Measurements from ENCODE around the gene KDELR3.
"Not testable (repeated sequence)": the region's sequence is repeated elsewhere in the genome, so short reads cannot be mapped to it uniquely, and the experiment has no call there.

DNA sequence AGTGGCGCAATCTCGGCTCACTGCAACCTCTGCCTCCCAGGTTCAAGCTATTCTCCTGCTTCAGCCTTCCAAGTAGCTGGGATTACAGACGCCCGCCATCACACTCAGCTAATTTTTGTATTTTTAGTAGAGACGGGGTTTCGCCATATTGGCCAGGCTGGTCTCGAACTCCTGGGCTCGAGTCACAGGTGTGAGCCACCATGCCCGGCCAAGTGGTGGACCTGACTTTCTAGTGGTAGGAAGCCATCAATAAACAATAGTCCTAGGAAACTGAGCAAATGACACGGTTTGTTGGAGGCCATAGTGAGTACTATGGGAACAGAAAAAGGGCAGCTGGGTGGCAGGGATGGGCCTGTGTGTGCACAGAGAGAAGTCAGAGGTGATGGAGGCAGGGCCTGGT lies 2.3 kb downstream of the KDELR3 start:
- TF ChIP-seq YY1 (IDR thresholded peaks at IDR 0.05; ENCODE audit: insufficient read depth, insufficient read length); ZNF274 (IDR thresholded peaks at IDR 0.05; ENCODE audit: low read depth, low read length): not testable (repeated sequence)
